Epithelial cell of esophagus (primary cell): ENCODE measurements around the gene PTRH2.
"Not testable (repeated sequence)": the region's sequence is repeated elsewhere in the genome, so short reads cannot be mapped to it uniquely, and the experiment has no call there.

Experiments used
- DNase-seq: peaks from one replicate; pipeline ENCODE4 v3.0.0; 2010; ENCODE audit warnings: low read depth
- H3K4me3 ChIP-seq: 2 replicates; pipeline ENCODE4 v1.5.1; 2011; ENCODE audit warnings: mild to moderate bottlenecking, low read length, control low read depth
- CTCF ChIP-seq: IDR thresholded peaks from 2 replicates; pipeline ENCODE4 v1.5.1; 2011; ENCODE audit warnings: low read depth, mild to moderate bottlenecking, low read length, control low read depth, inconsistent platforms; ENCODE audit not compliant: insufficient read depth; ENCODE audit errors: missing control alignments

The PTRH2 gene

GRCh38 chr17:59707149-59707970 is at the start of gene PTRH2, which contains the start of gene VMP1:
TSS of gene PTRH2 (minus strand) at chr17:59707430. CDS start at chr17:59697978, 9,452 bp downstream.
TSS of gene VMP1 (plus strand) at chr17:59707654. CDS start at chr17:59731447, 23,793 bp downstream.
- peak; percentile 100 for DNase-seq
- peak within 1 kb of the TSS; percentile 99 for H3K4me3 ChIP-seq

GRCh38 chr17:59756236-59756818 is 49.1 kb upstream of the PTRH2 start:
- H3K4me3 ChIP-seq, result no peak overlapping the region
- peak; percentile 87 for DNase-seq
- TF ChIP-seq CTCF, result no peak

More at GRCh38 chr17:59707149-59707970, at the start of gene PTRH2, which contains the start of gene VMP1:
- TF ChIP-seq CTCF, result no peak

- DNase-seq, H3K4me3 ChIP-seq: not testable (repeated sequence)
Observed at GRCh38 chr17:59755069-59755468, 47.8 kb upstream of the PTRH2 start.

GRCh38 chr17:59754552-59754951 is 47.3 kb upstream of the PTRH2 start:
- no peak for TF ChIP-seq CTCF
- H3K4me3 ChIP-seq, result no peak overlapping the region
- DNase-seq, result peak; percentile 92

- TF ChIP-seq CTCF, result peak; percentile 70
- DNase-seq, result peak; percentile 91
- H3K4me3 ChIP-seq, result no peak overlapping the region
Observed at GRCh38 chr17:59753522-59754467, 46.6 kb upstream of the PTRH2 start.

- no peak overlapping the region for H3K4me3 ChIP-seq
- no peak for DNase-seq
- TF ChIP-seq CTCF, result no peak
Observed at GRCh38 chr17:59752922-59753321, 45.7 kb upstream of the PTRH2 start.

GRCh38 chr17:59752446-59752845 is 45.2 kb upstream of the PTRH2 start:
- H3K4me3 ChIP-seq, result no peak overlapping the region
- no peak for TF ChIP-seq CTCF
- no peak for DNase-seq
